HG02623 (cell line): ENCODE results near the gene KDM2B.

Experiments used
- ATAC-seq: cut with Tn5 transposase; IDR thresholded peaks from one replicate; pipeline ENCODE4 v1.9.1; 2021; ENCODE audit warnings: moderate library complexity; ENCODE audit not compliant: unreplicated experiment

KDM2B gene

DNA sequence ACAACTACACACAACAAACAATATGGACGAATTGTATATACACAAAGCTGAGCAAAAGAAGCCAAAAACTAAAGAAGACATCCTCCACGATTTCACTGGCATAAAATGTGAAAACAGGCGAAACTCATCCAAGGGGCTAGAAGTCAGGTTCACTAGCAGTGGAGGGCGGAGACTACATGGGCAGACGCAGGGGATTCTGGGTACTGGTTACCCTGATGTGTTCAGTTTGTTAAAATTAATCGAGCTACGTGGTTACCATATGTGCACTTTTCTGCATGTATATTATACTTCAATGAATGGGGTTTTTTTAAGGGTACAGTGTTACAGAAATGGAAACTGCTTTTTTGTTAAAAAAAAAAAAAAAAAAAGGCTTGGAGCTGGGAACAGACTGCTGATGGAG is 12.3 kb downstream of the KDM2B start:
- ATAC-seq, result no peak

DNA sequence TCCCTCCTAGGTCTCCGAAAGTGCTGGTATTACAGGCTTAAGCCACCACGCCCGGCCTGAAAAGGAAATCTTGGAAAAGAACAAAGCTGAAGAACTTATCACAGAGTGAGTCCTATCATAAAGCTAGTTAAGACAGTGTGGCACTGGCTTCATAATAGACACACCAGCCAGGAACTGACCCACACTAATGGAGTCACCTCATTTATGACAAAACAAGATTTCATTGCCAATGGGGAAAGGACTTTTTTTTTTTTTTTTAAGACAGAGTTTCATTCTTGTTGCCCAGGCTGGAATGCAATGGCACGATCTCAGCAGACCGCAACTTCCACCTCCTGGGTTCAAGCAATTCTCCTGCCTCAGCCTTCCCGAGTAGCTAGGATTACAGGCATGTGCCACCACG is 15.7 kb downstream of the KDM2B start:
- ATAC-seq, result no peak

DNA sequence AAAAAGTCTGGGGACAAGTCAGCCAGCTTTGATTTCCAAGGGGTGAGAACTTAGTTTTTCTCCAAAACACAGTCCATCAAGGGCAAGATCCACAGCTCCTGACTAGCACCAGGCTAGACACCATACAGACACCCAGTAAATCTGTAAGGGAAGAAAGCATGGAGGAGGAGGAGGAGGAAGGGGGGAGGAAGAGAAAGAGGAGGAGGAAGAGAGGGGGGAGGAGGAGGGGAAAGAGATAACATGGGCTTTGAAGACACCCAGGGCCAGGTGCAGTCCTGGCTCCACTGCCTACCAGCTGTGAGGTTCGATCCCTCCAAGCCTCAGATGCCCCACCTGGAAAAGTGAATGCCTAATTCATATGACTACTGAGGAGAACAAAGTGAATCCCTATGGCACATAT is 18.3 kb downstream of the KDM2B start:
- ATAC-seq, result no peak

DNA sequence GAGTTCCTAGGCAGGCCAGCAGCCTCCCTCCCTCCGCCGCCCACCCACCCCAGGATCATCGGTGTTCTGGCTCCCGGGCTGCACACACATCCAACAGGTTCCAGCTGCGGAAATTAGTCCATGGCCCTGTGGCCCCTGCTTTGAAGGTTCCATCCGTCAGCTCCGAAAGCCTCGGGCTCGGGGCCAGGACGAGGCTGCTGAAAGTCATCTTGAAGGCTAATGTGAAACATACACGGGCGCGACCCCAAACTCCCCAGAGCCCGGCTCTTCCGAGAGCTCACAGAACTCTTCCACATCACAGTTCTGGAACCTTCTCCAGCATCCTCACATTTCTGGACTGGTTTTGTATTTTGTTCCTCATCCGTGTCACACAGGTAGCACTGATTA is 19.8 kb downstream of the KDM2B start:
- no peak for ATAC-seq

DNA sequence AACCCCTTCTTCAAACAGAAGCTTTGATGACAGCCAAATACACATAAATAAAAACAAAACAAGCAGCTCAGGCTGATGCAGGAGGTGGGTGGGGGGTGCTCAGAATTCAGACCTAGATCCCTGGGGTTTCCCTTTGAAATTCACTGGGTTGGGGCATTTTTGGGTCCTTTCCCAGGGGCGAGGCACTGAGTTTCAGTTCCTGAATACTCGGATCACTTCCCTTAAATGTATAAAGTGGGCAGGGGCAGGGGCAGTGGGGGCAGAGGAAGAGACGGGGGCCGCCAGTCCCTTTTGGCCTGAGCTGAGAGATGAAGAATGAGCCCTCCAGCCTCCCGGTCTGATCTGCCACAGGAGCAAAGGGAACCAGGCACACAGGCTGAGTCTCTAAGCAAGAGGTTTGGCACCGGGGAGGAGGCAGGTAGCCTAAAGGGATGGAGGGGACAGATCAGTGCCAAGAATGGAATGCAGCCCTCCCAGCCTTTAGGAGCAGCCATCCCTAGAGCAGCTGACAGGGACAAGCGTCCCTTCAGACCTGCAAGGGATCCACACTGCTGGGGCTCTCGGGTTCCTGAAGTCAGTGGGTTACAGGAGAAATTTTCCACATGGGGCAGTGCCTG is 20.3 kb downstream of the KDM2B start:
- no peak for ATAC-seq

DNA sequence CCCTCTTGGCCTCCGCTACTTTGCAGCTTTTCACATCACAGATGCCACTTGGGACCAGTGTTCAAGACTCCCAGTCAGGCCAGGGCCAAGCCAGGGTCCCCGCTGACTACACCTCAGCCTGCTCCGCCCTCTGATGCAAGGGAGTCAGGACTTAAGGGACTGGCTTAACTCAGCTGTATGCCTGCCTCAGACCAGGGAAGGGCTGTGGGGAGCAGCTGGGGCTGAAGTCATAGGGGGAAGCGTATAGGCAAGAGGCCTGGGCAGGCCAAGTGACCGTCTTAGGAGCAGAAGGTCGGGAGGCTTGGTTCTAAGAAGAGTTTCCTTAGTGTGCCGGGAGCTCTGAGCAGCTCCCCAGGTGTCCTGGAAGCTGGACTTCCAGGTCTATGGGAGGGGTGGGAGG is 21.9 kb downstream of the KDM2B start:
- ATAC-seq, result no peak

DNA sequence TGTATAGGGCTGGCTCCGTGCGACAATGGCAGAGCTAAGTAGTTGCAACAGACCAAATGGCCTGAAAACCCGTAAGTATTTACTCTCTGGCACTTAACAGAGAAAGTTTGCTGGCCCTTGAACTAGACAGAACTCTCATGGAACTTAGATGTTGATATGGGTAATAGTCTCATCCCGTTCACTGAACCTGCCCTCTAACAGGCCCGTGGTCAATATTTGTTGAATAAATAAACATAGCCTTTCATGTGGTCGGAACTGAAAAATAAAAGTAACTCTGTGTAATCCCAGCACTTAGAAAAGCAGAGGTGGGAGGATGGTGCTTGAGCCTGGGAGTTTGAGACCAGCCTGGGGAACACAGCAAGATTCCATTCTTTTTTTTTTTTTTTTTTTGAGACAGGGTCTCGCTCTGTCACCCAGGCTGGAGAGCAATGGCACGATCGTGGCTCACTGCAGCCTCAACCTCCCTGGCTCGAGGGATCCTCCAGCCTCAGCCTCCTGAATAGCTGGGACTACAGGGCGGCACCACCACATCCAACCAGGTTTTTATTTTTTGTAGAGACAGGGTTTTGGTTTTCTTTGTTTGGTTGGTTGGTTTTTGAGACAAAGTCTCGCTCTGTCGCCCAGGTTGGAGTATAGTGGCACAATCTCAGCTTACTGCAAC is 29.7 kb downstream of the KDM2B start:
- no peak for ATAC-seq

DNA sequence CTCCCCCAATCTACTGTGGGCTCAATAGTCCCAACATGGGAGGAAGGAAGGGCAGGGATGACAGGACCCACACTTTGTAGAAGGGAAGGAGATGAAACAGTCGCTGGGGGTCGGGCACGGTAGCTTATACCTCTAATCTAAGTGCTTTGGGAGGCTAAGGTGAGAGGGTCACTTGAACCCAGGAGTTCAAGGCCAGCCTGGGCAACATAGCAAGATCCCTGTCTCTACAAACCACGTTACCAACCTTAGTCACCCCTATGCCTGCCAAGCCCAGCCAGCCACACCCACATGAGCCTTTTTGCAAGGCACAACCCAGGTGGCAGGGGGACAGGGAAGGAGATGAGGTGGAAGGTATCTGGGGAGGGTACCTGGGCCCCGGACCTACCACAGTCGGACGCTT is 31.7 kb downstream of the KDM2B start:
- no peak for ATAC-seq

DNA sequence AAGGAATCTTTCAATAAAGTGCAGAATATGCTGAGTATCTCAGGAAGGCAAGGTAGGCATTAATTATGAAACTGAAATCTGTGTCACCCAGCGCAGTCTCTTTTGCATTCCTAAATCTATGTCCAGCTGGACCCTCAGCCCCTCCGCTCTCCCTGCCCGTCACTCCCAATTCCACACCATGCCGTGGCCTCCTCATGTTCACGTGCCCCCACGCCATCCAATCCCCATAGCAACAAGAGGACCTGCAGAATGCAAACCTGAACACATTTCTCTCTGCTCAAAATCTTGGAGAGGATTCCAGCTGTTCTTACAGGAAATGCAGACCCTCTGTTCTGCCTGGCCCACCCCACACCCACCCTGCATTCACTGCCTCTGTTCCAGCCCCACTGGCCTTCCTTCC is 35.3 kb downstream of the KDM2B start:
- no peak for ATAC-seq

DNA sequence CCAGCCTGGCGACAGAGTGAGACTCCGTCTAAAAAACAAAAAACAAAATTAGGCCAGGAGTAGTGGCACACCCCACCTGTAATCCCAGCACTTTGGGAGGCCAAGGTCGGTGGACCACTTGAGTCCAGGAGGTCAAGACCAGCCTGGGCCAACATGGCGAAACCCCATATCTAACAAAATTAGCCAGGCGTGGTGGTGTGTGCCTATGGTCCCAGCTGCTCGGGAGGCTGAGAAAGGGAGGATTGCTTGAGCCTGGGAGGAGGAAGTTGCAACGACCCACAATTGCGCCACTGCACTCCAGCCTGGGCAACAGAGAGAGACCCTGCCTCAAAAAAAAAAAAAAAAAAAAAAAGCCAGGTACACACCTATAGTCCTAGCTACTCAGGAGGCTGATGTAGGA is 37.0 kb downstream of the KDM2B start:
- no peak for ATAC-seq

DNA sequence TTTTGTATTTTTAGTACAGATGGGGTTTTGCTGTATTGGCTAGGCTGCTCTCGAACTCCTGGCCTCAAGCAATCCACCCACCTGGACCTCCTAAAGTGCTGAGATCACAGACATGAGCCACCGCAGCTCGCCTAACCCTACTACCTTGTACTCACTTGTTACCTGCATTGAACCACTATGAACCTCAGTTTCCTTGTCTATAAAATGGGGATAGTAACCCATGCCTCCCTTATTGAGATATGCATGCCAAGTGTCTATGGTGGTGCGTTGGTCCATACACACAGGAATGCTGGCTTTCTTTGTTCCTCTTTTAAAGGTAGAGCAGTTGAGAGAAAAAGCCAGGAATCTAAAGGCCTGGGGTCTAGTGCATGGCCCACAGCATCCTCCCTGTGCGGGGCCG is 40.9 kb downstream of the KDM2B start:
- no peak for ATAC-seq

DNA sequence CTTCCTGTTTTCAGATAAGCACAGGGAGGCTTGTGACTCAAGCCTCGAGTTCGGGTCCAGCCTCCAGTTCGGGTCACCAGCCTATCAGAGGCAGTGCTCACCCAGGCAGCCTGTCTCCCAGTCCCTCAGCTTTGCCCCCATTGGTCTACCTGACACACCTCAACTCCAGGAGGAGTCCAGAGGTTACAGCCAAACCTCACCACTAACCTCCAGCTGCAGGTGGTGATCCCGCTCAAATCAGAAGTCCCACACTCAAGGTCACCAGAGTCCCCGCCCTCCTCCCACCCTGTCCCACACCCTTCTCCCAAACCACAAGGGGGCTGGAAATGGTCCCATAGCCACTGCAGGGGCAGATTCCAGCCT is 42.1 kb downstream of the KDM2B start:
- ATAC-seq, result no peak

DNA sequence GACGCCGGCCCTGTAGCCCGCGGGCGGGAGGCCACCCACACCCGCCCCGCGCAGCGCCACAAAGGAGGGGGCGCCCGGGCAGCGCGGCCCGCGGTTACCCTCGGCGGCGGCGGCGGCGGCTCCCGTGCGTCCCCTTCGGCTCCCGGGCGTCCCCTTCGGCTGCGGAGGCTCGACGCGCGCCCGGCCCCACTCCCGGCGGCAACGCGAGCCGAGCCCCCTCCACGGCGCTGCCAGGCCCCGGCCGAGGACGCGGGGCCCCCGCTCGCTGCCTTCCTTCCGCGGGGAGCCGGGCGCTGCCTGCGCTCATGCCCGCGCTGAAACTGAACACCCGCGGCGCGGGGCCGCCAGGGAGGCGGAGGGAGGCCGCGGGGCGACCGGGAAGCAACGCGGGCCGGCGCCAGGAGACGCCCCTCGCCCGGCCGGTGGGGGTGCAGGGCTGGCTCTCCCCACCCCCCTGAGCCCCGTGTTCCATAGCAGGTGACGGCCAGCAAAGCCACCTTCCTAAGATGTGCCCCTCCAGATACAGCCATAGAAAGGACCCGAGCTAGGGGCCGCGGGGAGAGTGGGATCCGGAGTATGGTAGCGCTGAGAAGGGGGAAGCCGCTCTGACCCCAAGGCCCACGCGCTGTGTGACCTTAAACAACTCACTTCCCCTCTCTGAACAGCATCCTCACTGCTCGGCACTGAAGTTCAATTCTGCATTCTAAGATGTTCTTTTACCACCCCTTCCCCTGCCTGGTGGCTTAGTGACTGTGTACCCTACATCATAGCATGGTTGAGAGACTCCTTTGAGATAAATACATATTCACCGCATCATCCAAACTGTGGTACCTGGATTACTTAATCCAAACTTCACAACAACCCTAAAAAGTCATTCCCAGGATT is 42.8 kb downstream of the KDM2B start:
- ATAC-seq, result peak; percentile 7

DNA sequence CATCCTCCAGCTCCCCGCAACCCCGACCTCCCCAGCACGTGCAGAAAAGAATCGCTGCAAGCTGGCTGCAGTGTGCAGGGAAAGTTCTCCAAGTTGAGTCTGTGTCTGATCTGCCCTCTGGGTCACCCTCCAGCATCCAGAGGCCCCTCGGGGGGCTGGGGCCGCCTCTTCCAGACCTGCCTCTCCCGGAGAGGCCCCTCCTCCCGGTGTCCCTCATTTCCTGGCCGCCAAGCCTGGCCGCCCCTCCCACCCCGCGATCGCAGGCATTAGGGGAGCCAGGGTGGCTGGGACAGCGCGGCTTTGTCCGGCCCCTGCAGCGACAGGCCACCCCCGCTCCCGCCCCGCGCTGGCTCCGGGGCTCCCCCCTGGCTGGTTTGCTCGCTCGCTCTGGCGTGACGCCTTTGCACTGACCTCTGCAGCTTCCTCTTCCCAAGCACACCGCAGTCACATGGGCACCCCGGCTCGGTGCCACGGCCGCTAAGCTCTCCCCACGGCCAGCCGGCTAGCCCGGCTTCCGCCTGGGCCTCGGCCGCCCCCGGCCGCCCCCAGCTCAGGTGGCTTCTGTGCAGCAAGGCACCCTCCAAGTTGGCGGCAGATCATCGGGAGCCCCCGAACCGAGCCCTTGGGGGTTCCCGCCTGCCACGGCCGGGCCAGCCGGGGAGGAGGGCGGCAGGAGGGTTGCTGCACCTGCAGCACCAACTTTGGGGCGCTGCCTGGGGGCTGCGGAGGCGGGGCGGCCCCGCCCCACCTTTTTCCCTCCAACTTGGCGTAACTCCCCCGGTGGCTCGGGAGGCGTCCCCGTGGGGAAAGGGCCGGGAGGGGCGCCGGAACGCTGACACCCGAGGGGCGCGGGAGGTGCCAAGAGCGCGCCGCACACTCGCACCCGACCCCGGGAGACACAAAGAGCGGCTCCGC is 43.7 kb downstream of the KDM2B start:
- ATAC-seq, result peak; percentile 56

DNA sequence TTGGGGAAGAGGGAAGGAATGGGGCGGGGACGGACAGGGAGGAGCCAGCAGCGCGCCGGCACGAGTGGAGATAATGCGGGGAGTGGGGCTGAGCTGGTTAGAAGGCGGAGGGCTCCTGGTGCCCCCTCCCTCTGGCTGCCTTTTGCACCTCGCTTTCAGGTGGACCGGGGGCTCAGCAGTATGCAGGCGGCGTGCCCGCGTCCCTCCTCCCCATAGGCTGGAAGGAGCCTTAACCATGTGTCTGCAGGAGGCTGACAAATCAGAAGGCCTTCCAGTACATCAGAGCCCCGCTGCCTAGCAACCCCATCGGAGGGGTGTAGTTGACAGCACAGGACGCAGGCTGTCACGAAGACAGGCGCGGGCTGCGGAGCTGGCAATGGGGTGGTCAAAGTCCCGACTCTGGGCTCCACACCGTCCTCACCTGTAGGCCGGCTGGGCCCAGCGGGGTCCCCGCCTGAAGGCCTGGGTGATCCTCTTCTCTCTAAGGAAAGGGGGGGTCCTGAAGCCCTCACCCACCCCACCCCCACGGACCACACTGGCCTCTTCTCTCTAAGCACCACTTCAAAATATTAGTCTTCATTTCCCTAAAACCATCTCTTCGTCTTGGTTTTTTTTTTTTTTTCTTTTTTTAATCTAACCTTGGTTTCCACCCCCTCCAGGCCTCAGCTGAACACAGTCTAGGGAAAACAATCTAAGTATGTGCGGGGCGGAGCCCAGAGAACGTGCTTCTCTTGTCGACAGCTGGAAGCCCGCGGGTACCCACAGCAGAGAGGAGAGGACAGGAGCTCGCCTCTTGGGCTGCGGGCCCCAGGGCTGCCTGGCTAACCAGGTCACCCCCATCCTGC is 44.5 kb downstream of the KDM2B start:
- ATAC-seq, result peak; percentile 42

DNA sequence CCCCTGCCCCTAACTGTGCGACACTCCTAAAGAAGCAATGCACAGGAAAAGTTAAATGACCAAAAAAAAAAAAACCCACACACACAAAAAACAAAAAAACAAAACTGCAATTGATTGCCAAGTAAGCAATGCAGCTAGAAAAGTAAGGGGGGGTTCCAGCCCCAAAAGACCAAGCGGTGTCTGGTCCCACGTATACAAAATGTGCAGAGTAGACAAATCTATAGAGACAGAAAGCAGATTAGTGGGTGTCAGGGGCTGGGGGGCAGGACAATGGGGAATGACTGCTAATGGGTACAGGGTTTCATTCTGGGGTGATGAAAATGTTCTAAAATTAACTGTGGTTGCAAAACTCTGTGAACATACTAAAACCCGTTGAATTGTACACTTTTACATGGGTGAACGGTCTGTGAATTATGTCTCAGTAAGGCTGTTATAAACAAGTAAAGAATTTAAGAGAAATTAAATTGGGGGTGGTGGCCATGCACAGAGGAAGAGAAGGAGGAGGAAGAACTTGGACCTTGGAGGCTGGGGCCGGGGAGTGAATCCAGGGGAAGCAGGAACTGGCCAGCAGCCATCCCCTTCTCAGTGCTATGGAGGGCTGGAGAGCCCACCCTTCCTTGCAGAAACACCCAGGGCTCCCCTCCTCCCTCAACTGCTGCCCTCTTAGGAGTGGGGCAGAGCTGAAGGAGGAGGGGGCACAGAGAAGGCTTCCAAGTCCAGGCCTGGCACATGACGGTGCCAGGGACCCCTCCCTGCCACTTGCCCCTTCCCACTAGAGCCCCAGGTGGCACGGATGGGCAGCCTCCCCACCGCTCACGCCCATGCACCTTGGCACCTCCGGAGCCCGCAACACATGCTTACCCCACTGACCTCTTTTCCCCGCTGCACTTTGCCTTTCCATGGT is 45.4 kb downstream of the KDM2B start:
- no peak for ATAC-seq

DNA sequence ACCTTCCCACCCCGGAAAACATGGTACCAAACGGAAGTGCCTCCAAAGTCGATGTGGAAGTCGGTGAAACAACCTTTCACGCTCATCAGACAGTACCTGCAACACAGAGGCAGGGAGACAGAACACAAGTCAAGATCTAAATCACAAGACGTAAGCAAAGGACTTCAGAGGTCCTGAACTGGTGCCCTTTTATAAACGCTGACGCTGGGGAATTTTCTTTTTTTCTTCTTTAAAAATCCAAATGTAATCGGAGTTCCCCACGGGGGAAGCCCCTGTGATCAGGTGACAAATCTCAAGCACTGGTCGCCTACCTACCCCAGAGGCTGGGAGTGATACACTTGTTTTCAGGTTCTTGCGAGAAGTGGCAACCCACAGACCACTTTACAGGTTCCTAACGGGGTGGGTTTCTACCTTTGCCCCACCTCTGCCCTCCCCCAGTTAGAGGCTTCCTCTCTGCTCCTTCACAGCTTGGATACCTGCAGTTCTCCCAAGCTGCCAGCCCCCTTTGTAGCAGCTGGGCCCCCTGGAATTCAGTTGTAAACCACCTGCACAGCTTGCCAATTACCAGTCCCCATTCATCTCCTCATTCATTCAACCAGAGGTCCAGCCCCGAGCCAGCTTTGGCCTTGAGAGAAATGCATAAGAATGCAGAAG is 46.2 kb downstream of the KDM2B start:
- no peak for ATAC-seq

DNA sequence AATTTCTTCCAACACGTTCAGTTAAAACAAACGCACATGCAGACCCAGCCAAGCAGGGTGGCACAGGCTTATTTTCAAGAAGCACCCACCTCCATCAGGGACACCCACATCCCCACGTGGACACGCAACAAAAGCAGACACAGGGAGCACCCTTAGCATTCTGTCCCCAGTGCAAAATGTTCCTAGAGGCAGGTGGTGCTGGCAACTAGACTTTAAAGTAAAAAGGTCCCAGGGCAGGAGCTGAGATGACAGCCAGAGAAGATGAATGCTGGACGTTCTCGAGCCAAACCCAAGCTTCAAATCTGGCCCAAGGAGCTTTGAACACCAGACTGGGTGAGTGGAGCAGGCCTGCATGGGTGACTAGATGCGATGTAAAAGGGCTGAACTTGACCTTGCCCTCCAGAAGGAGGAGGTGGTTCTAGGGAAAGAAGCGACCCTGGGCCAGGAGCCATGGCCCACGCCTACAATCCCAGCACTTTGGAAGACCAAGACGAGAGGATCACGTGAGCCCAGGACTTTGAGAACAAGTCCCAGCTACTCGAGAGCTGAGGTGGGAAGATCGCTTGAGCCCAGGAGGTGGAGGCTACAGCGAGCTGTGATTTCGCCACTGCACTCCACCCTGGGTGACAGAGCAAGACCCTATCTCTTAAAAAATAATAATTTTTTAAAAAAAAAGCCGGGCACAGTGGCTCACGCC is 47.3 kb downstream of the KDM2B start:
- no peak for ATAC-seq
